GM08714 (cell line): Measurements from ENCODE around the gene LRFN2.

Source experiments
- H3K4me3 ChIP-seq: fragments of 200-500 bp; sonication (Bioruptor generic); 2 replicates; pipeline ENCODE4 v1.5.1; 2014; ENCODE audit warnings: mild to moderate bottlenecking, low read length, inconsistent platforms
- ZNF274 ChIP-seq: IDR thresholded peaks from 2 replicates; pipeline ENCODE4 v1.6.1; 2012; ENCODE audit warnings: mild to moderate bottlenecking, low read depth, low read length

LRFN2 gene

DNA sequence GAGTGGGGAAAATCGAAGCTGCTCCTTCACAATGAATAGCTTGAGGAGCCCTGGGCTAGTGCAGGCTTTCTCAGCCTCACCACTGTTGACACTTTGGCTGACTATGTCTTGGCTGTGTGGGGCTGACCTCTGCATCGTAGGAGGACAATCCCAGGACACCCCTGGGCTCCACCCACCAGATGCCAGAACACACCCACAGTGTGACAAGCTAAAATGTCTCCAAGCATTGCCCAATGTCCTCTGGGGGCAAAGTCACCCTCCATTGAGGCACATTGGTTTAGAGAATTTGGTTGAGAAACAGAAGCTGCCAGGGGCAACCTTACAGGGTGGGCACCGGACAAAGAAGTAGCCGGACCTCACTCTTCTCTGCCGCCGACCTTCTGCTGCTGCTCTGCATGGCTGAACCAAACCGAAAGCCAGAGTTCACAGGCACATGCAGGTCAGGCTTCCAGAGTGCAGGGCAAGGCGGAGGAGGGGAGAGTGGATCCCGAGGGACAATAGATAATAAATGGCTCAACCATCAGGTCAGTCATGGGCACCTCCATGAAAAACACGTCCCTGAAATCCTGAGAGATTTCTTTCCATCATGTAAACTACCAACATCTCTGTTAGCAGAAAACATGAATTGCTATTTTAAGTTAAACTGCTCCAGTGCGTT is 189.0 kb downstream of the LRFN2 start:
- no peak overlapping the region for H3K4me3 ChIP-seq
- no peak for TF ChIP-seq ZNF274

DNA sequence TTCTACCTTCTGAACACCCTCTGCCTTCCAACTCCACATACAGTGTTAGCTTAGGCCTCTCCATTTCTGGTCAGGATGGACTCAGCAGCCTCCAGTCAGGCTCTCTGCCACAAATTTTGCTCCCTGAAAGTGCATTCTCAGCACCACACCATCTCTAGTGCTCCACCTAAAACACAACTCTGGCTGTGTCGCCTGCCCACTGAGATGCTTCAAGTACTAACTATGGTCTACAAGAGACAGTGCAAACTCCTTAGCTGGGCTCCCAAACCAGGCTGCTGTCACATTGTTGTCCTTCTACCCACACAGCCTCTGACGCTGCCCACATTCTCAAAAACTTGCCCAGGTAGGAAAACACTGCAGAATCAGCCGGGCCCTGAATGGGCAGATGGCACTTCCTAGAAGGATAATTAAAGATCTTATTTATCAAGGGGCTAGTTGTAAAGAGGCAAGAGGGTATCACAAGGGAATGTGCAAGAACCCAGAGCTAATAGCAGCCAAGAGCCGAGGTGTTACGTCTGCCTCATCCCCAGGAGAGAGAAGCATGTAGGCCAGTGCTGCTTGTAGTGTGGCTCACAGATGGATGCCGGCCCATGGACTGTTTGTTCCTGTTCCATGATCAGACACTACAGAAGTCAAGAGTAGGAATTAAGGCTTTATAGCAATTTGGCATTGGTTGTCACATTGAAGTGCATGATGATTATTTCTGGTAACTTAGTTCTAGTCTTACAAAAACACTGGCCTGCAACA is 189.7 kb downstream of the LRFN2 start:
- TF ChIP-seq ZNF274: no peak
- no peak overlapping the region for H3K4me3 ChIP-seq

DNA sequence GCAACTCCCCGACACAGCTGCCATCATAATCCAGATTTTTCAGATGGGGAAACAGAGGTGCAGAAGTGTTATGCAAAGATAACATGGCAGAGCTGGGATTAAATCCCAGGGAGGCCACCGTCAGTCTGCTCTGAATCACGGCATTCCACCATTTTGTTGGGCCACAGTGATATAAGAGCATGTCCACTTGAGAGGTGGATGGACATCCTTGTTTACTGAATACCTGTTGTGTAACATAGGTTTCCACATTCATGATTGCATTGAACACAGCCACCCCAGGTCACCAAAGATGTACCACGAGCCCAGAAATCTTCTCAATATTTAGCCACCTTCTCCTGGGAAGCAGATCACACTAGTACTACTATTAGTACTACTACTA is 191.5 kb downstream of the LRFN2 start:
- TF ChIP-seq ZNF274: no peak
- H3K4me3 ChIP-seq: no peak overlapping the region

DNA sequence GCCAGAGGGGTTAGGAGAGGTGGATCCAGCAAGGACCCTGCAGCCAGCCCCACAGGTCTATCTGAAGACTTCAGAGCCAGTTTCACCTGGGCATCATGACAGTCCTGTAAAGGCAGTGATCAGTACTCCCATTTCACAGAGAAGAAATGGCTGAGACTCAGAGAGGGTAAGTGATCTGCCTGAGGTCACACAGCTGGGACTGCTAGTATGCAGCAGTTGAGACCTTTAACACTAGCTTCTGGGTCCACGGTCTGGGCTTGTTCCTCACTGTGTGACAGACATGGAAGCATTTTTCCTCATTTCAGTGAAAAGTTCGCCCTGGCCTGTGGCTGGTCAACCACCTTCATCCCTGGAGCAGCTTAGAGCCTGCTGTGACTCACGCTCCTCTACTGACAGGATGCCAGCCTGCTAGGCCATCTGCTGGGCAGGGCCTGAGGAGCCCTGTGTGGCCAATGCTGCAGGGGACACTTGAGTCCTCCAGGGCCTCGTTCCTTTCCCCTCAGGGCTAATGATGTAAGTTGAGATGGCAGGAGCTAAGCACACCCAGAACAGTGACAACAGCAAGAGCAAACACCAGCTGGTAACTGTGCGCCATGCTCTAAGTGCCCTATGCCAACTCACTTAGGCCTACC is 192.0 kb downstream of the LRFN2 start:
- TF ChIP-seq ZNF274: no peak

DNA sequence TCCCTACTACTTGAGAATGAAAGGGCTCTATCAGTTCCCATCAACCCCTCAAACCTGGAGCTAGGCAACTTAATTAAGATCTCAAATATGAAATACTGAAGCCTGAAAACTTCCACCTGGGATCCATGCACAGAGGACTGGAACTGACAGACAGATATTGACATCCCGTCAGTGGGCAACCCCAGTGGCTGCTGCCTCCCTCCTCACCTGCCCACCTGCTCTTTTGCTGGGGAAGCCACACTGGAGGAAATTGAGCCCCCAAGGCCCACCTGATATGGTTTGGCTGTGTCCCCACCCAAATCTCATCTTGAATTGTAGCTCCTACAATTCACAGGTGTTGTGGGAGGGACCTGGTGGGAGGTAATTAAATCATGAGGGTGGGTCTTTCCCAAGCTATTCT is 192.8 kb downstream of the LRFN2 start:
- no peak for TF ChIP-seq ZNF274
- no peak overlapping the region for H3K4me3 ChIP-seq

More for the DNA sequence above, 192.0 kb downstream of the LRFN2 start:
- no peak overlapping the region for H3K4me3 ChIP-seq

DNA sequence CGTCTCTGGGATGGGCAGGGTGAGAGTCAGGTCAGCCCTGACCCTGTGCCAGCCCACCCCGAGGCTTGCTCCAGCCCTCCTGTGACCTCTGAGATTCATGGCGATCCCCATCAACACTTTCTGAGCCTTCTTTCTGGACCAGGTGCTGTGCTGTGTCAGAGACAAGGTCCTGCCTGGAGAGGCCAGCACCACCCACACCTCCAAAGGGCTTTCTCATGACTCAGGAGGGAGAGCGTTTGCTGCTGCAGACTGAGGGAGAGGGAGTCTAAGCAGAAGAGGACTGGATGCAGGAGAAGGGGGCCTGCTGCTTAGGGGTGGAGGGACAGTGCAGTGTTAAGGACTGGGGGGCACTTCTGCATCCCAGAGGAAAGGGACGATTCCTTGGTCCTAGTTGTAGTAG is 193.5 kb downstream of the LRFN2 start:
- no peak overlapping the region for H3K4me3 ChIP-seq
- TF ChIP-seq ZNF274: no peak

DNA sequence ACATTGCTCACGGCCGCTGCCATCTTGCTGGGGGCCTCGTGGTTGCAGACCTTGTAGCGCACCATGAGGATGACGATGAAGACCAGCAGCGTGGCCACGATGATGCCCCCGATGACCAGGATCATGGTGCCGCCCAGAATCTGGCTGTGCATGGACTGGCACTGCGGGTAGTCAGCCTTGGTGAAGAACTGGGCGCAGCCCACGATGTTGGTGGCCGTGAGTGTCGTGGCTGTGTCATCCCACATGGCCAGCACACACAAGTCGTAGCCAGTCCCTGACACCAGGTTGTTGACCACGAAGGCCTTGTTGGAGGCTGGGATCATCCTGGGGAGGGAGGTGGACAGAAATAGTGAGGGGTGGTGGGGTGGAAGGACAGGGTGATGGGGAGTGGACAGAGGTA is 194.6 kb downstream of the LRFN2 start:
- H3K4me3 ChIP-seq: no peak overlapping the region
- no peak for TF ChIP-seq ZNF274

DNA sequence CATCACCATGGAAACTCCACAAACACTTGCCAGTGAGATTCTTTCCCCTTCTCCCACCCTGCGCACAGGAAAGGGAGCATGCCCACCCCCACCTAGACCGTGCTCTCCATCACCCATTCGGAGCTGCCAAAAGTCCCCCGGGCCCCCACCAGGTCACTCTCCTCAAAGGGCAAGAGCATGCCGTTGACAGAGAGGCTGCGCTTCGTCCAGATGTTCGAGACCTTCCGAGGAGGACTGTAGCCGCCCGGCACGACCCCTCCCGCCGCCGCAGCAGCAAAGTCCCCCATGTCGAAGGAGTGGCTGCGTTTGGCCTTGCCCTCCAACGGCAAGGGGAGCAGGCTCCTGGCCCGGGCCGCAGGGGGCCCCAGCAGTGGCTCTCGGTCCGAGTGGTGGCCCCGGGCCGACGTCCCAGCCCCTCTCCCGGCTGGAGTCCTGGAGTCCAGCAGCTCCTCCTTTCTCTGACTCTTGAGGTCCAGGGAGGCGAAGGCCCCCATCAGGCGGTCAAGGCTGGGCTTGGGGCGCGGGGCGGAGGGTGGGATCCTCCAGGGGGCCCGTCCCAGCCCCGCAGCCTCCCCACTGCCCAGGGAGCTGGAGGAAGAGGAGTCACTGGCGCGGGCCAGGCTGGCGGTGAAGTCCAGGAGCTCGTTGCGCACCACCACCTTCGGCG is 195.2 kb downstream of the LRFN2 start:
- no peak for TF ChIP-seq ZNF274
- no peak overlapping the region for H3K4me3 ChIP-seq

DNA sequence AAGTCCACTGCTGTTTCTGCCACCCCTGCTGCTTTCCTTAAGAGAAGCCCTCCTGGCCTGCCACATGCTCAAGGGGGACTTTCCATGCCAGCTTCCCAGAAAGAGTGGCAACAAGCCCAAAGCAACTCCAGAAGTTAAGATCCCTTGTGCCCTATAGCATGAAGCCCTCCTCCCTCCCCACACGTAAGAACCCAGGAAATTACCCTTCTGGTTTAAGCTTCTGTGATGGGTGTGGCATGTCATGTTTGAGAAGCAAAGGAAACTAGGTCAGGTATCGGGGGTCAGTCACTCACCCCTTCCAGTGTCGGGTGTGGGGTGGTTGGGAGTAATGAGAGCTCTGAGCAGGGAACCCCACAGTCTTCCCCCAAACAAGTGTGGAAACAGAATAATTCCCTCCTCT is 196.1 kb downstream of the LRFN2 start:
- H3K4me3 ChIP-seq: no peak overlapping the region
- TF ChIP-seq ZNF274: no peak

DNA sequence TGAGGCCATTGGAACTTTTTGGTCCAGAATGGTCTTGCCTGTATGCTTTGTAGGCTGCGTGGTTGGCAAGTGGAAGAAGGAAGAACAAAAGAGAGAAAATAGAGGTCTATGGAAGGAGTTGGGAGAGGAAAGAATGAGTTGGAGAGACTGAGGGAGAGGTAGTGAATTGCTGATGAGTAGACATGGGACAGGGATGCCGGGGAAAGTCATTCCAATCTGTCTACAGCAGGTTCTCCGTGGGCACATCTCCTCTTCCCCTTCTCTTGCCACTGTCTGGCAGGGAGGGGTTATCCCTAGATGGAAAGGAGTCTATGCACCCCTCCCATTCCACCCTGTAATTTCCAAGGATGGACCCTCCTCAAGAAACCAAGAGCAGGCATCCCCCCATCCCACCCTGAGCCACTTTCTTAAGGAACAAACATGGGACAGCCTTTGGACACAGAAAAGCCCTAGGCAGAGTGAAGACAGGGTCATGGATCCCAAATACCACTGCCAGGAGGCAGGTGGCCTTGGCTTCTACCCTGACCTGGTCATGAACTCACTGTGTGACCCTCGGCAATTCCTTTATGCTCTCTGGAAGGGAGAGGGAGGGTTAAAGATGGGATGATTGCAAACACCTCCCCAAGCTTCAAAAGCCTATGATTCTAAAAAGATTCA is 196.9 kb downstream of the LRFN2 start:
- no peak for TF ChIP-seq ZNF274
- H3K4me3 ChIP-seq: no peak overlapping the region

DNA sequence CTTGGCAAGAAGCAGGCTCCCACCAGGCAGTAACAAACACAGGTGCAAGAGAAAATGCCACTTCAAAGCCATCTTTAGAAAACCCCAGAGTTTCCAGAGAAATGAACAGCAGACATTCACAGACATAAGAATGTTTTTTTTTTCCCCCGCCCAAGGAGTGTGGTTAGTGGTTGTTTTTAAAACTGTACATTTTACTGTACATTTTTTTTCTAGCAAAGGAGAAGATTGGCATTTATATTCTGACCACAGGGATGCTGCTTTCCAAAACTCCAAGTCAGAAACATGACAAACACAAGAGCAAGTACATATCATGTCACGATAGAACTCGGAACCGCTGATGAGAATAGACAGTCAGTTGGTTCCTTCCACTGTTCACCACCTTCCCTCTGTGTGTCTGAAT is 197.9 kb downstream of the LRFN2 start:
- H3K4me3 ChIP-seq: no peak overlapping the region
- TF ChIP-seq ZNF274: no peak

DNA sequence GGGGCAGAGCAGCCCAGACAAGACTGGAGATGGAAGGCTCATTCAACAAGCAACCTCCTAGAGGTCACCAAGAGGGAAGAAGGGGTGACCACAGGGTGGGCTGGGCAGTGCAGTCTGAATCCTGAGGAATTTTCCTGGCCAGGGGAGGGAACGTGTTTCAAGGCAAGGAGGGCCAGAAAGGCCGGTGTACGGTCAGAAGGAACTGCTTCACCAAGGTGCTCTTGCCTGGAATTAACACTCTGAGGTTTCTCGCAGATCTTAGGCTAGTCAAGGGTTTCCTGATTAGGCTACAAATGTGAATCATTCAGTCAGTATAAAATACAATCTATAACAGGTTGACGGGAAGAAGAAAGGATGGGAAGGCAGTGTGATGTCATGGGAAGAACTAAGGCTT is 199.3 kb downstream of the LRFN2 start:
- no peak overlapping the region for H3K4me3 ChIP-seq
- TF ChIP-seq ZNF274: no peak

DNA sequence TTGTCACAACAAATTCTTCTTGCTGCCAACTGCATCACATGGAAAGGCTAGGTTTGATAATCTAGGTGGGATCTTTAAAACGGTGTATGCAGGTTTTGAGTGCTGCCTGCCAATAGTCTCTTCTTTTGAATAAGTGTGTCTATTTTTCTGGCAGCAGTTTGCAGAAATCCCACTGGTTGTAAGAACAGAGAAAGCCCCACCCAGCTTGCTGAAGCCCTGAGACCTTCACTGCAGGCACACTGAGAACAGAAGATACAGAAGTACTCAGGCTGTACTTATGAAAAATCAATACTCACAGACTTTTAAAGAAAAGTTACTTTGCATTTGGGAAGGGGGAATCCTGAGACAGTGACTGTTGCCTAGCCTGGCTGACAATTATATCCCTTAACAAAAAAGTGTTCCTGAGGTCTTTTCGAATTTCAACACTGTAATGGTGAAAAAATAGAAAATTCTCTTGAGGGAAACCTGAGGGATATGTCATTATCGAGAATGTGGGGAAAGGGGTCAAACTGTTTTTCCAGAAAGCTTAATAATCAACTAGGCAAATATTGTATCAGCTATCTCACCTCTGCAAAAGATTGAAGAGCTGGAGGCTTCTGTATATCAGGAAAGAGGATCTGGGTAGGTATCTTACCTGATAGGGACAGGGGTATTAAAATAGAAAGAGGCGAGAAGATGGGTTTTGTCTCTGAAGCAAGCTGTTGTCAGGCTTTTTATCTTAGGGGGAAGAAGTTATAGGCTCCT is 199.9 kb downstream of the LRFN2 start:
- no peak for TF ChIP-seq ZNF274
- H3K4me3 ChIP-seq: no peak overlapping the region
